HCT116 (cell line): ENCODE measurements around the gene ADGRB2. TPM values are rescaled to one million over a fixed set of nuclear protein-coding genes. Genes with fewer than 3 reads are reported as not detected.

Experiments used
- ATAC-seq: fragments of 200-7000 bp; cut with Tn5 transposase; 2 replicates; pipeline ENCODE4 v1.9.1; 2020; ENCODE audit warnings: mild to moderate bottlenecking, moderate library complexity
- BruUV-seq: library from RNA; stranded (reverse); fragments of 400-500 nt; replicated peaks from 2 replicates; lab custom pipeline; 2021; lab: Mats Ljungman, UMichigan
- CTCF ChIA-PET: fragments of 300-600 bp; sonication (Branson Sonifier 250); formaldehyde crosslinking; loops from one replicate; lab custom pipeline; 2021; ENCODE audit warnings: antibody characterized with exemption; lab: Charles Lee
- POLR2A ChIA-PET: fragments of 300-600, 350-600 bp; sonication (Branson Sonifier 250); formaldehyde crosslinking; loops from one replicate; lab custom pipeline; 2021; ENCODE audit warnings: antibody characterized with exemption; lab: Charles Lee
- RAD21 ChIA-PET, 2 experiments: fragments of 300-600 bp; sonication (Branson Sonifier 250); formaldehyde crosslinking; loops; one replicate each; lab custom pipeline; 2023; ENCODE audit warnings: low total read pairs in 2 of 2; ENCODE audit not compliant: uncharacterized antibody in 2 of 2, unreplicated experiment in 2 of 2, low non-redundant PET in 1 of 2; lab: Charles Lee
- DNase-seq: peaks from one replicate; pipeline ENCODE4 v3.0.0-alpha.2; 2010; ENCODE audit warnings: low read depth, low spot score
- H2AFZ ChIP-seq: fragments of 200-600 bp; shearing (Covaris generic), sonication (generic); 2 replicates; pipeline ENCODE4 v1.6.1; 2017; ENCODE audit warnings: low read depth, mixed run types, mixed read lengths, antibody characterized with exemption, low read length; ENCODE audit not compliant: poor library complexity, severe bottlenecking
- H3K27ac ChIP-seq: 2 replicates; pipeline ENCODE4 v1.5.1; 2012; ENCODE audit warnings: low read depth, low read length
- H3K27me3 ChIP-seq: fragments of 200-600 bp; sonication (generic); 2 replicates; pipeline ENCODE4 v1.6.1; 2016; ENCODE audit warnings: mixed run types, low read length, mixed read lengths; ENCODE audit not compliant: insufficient read depth
- H3K36me3 ChIP-seq, 2 experiments: fragments of 200-500 bp in 1 of 2; fragments of 200-600 bp in 1 of 2; sonication (Bioruptor generic) in 1 of 2; sonication (generic) in 1 of 2; 2 replicates each; pipeline versions ENCODE4 v1.5.1 to v1.6.1; 2014 to 2016; ENCODE audit warnings: low read length in 2 of 2, inconsistent platforms in 1 of 2, mixed read lengths in 1 of 2, mixed run types in 1 of 2; ENCODE audit not compliant: insufficient read depth in 2 of 2, control insufficient read depth in 1 of 2
- H3K4me1 ChIP-seq, 2 experiments: fragments of 200-600 bp in 1 of 2; sonication (generic) in 1 of 2; 2 replicates each; pipeline versions ENCODE4 v1.5.1 to v1.6.1; 2012 to 2017; ENCODE audit warnings: low read length in 2 of 2, inconsistent platforms in 1 of 2, mild to moderate bottlenecking in 1 of 2, mixed read lengths in 1 of 2, mixed run types in 1 of 2, moderate library complexity in 1 of 2; ENCODE audit not compliant: insufficient read depth in 2 of 2, control insufficient read depth in 1 of 2
- H3K4me2 ChIP-seq: fragments of 200-600 bp; sonication (generic); 2 replicates; pipeline ENCODE4 v1.6.1; 2017; ENCODE audit warnings: mixed run types, low read length, mixed read lengths
- H3K4me3 ChIP-seq, 2 experiments: fragments of 200-600 bp in 1 of 2; sonication (generic) in 1 of 2; replicated peaks in 1 of 2; 2 replicates each; pipeline ENCODE4 v1.5.1; 2011 to 2016; ENCODE audit warnings: low read length in 2 of 2, control low read depth in 1 of 2, low read depth in 1 of 2, mild to moderate bottlenecking in 1 of 2, mixed read lengths in 1 of 2, mixed run types in 1 of 2
- H3K79me2 ChIP-seq: fragments of 200-600 bp; sonication (generic); 2 replicates; pipeline ENCODE4 v1.6.1; 2017; ENCODE audit warnings: mild to moderate bottlenecking, mixed run types, low read length, moderate library complexity, mixed read lengths; ENCODE audit not compliant: insufficient read depth
- H3K9ac ChIP-seq: fragments of 200-600 bp; sonication (generic); 2 replicates; pipeline ENCODE4 v1.6.1; 2016; ENCODE audit warnings: low read length, mixed read lengths
- H3K9me2 ChIP-seq: fragments of 200-600 bp; sonication (generic), shearing (Covaris generic); 2 replicates; pipeline ENCODE4 v1.6.1; 2017; ENCODE audit warnings: mixed run types, mild to moderate bottlenecking, moderate library complexity; ENCODE audit not compliant: insufficient read depth
- H3K9me3 ChIP-seq, 2 experiments: fragments of 200-500 bp in 1 of 2; fragments of 200-600 bp in 1 of 2; sonication (Bioruptor generic) in 1 of 2; sonication (generic) in 1 of 2; 2 replicates each; pipeline ENCODE4 v1.6.1; 2014 to 2017; ENCODE audit warnings: low read length in 2 of 2, mixed read lengths in 2 of 2, inconsistent platforms in 1 of 2, low read depth in 1 of 2, mild to moderate bottlenecking in 1 of 2, mixed run types in 1 of 2, moderate library complexity in 1 of 2; ENCODE audit not compliant: control insufficient read depth in 1 of 2, insufficient read depth in 1 of 2
- H4K20me1 ChIP-seq: fragments of 200-600 bp; sonication (generic), shearing (Covaris generic); 2 replicates; pipeline ENCODE4 v1.6.1; 2017; ENCODE audit warnings: mixed run types, mild to moderate bottlenecking, moderate library complexity; ENCODE audit not compliant: insufficient read depth
- EGR1 ChIP-seq: IDR thresholded peaks from 2 replicates; pipeline ENCODE4 v1.6.1; 2012; ENCODE audit warnings: low read depth
- EZH2 ChIP-seq: fragments of 200-600 bp; sonication (generic); IDR thresholded peaks from 2 replicates; pipeline ENCODE4 v1.6.1; 2017; ENCODE audit warnings: antibody characterized with exemption, mixed run types
- EZH2phosphoT487 ChIP-seq: fragments of 200-600 bp; IDR thresholded peaks from 2 replicates; pipeline ENCODE4 v1.6.1; 2018; ENCODE audit warnings: antibody characterized with exemption, borderline replicate concordance
- JUND ChIP-seq: IDR thresholded peaks from 2 replicates; pipeline ENCODE4 v1.6.1; 2012
- SP1 ChIP-seq: IDR thresholded peaks from 2 replicates; pipeline ENCODE4 v1.6.1; 2012; ENCODE audit warnings: low read depth
- ZFX ChIP-seq: fragments of 450-650 bp; IDR thresholded peaks from 2 replicates; pipeline ENCODE4 v1.6.1; 2017
- intact Hi-C: fragments of 100-400 bp; cut with micrococcal nuclease; formaldehyde crosslinking; loops from 2 replicates; pipeline ENCODE4 v1.10.0; 2022
- total RNA-seq: library from RNA; stranded (reverse); gene quantifications from one replicate; pipeline ENCODE4 v1.2.1, GENCODE V29; 2021; ENCODE audit not compliant: unreplicated experiment
- TF ChIP-seq, protein P1 (sequence below): IDR thresholded peaks from 2 replicates; pipeline ENCODE4 v1.6.1; 2011; ENCODE audit warnings: mild to moderate bottlenecking, low read length, moderate library complexity; ENCODE audit not compliant: insufficient replicate concordance; ENCODE audit errors: extremely low read depth

The ADGRB2 gene
- total RNA-seq, 1 experiment from 2014 or later: 10.1 TPM

GRCh38 chr1:31769720-31770390 is 5.7 kb upstream of the ADGRB2 start:
- no peaks in the 10 kb centered on the region for H4K20me1 ChIP-seq
- no peaks in the 10 kb centered on the region for H3K79me2 ChIP-seq
- H3K4me3 ChIP-seq: no peak overlapping the region
- intact Hi-C loops: no loop called here
- no peak overlapping the region for H3K27ac ChIP-seq
- H3K36me3 ChIP-seq: no peaks in the 10 kb centered on the region
- RAD21 ChIA-PET: no interaction called here
- no peaks in the 10 kb centered on the region for H3K9me2 ChIP-seq
- H2AFZ ChIP-seq: no peak overlapping the region
- DNase-seq (no peak), ATAC-seq (no peak)
- no peak overlapping the region for H3K4me2 ChIP-seq
- peaks cover 9 to 11% of the 10 kb centered on the region in 2 experiments; a peak in 3 of 4 replicates for H3K4me1 ChIP-seq
- POLR2A ChIA-PET: no interaction called here
- H3K9ac ChIP-seq: no peak overlapping the region
- CTCF ChIA-PET: interaction anchor here (0.6 kb wide), 1 partner anchor 289 kb away, joined by 4 read pairs; no protein-coding TSS in a partner anchor
- H3K9me3 ChIP-seq: no peaks in the 10 kb centered on the region
- H3K27me3 ChIP-seq: no peaks in the 10 kb centered on the region
- TF ChIP-seq ZFX (no peak), EZH2 (no peak), EZH2phosphoT487 (no peak), SP1 (no peak), JUND (no peak), EGR1 (no peak)
- TF ChIP-seq, protein P1, sequence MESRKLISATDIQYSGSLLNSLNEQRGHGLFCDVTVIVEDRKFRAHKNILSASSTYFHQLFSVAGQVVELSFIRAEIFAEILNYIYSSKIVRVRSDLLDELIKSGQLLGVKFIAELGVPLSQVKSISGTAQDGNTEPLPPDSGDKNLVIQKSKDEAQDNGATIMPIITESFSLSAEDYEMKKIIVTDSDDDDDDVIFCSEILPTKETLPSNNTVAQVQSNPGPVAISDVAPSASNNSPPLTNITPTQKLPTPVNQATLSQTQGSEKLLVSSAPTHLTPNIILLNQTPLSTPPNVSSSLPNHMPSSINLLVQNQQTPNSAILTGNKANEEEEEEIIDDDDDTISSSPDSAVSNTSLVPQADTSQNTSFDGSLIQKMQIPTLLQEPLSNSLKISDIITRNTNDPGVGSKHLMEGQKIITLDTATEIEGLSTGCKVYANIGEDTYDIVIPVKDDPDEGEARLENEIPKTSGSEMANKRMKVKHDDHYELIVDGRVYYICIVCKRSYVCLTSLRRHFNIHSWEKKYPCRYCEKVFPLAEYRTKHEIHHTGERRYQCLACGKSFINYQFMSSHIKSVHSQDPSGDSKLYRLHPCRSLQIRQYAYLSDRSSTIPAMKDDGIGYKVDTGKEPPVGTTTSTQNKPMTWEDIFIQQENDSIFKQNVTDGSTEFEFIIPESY: no peak
- no TSS peak for BruUV-seq
